HG03175 (cell line): ENCODE measurements around the gene ZNF469.

Experiments
- ATAC-seq: cut with Tn5 transposase; IDR thresholded peaks from one replicate; pipeline ENCODE4 v1.9.1; 2021; ENCODE audit warnings: mild to moderate bottlenecking, moderate library complexity; ENCODE audit not compliant: unreplicated experiment

The ZNF469 gene

GRCh38 chr16:88347656-88348376 lies 34.9 kb upstream of the ZNF469 start:
- ATAC-seq, result no peak

GRCh38 chr16:88348377-88349152 lies 34.2 kb upstream of the ZNF469 start:
- ATAC-seq, result no peak

GRCh38 chr16:88349153-88349902 lies 33.4 kb upstream of the ZNF469 start:
- no peak for ATAC-seq

GRCh38 chr16:88349903-88350900 lies 32.6 kb upstream of the ZNF469 start:
- ATAC-seq, result no peak

- ATAC-seq, result no peak
These were observed 31.8 kb upstream of the ZNF469 start for GRCh38 chr16:88350922-88351321.

- ATAC-seq, result no peak
These were observed 31.2 kb upstream of the ZNF469 start for GRCh38 chr16:88351491-88352101.

GRCh38 chr16:88352261-88353200 lies 30.2 kb upstream of the ZNF469 start:
- ATAC-seq, result no peak

GRCh38 chr16:88353232-88353631 lies 29.5 kb upstream of the ZNF469 start:
- no peak for ATAC-seq

GRCh38 chr16:88353691-88354090 lies 29.1 kb upstream of the ZNF469 start:
- ATAC-seq, result no peak

- no peak for ATAC-seq
These were observed 28.3 kb upstream of the ZNF469 start for GRCh38 chr16:88354229-88355092.

GRCh38 chr16:88355093-88355388 lies 27.7 kb upstream of the ZNF469 start:
- ATAC-seq, result no peak

- ATAC-seq, result no peak
These were observed 27.2 kb upstream of the ZNF469 start for GRCh38 chr16:88355389-88356123.

- ATAC-seq, result no peak
These were observed 26.5 kb upstream of the ZNF469 start for GRCh38 chr16:88356124-88356726.

- no peak for ATAC-seq
These were observed 26.0 kb upstream of the ZNF469 start for GRCh38 chr16:88356727-88357199.

- ATAC-seq, result no peak
These were observed 25.3 kb upstream of the ZNF469 start for GRCh38 chr16:88357317-88358022.

GRCh38 chr16:88358023-88358420 lies 24.7 kb upstream of the ZNF469 start:
- no peak for ATAC-seq
